Fibroblast of lung (primary cell): ENCODE data around the gene DCAF10. TPM values are rescaled to one million over a fixed set of nuclear protein-coding genes. Genes with fewer than 3 reads are reported as not detected.

ENCODE experiments used
- DNase-seq, 2 donors: peaks; one replicate each; pipeline versions ENCODE4 v3.0.0 to v3.0.0-alpha.2; 2010; ENCODE audit warnings: low read depth in 2 of 2
- H2AFZ ChIP-seq: 2 replicates; pipeline ENCODE4 v1.5.1; 2012; ENCODE audit warnings: low read length, control low read depth, inconsistent platforms
- H3K27ac ChIP-seq: 2 replicates; pipeline ENCODE4 v1.5.1; 2011; ENCODE audit warnings: low read length, control low read depth; ENCODE audit not compliant: insufficient read depth
- H3K27me3 ChIP-seq: 2 replicates; pipeline ENCODE4 v1.5.1; 2011; ENCODE audit warnings: mild to moderate bottlenecking, low read length; ENCODE audit not compliant: control insufficient read depth, insufficient read depth
- H3K36me3 ChIP-seq: 2 replicates; pipeline ENCODE4 v1.5.1; 2011; ENCODE audit warnings: low read length; ENCODE audit not compliant: control insufficient read depth, insufficient read depth
- H3K4me1 ChIP-seq: 2 replicates; pipeline ENCODE4 v1.5.1; 2011; ENCODE audit warnings: low read length; ENCODE audit not compliant: control insufficient read depth, insufficient read depth; ENCODE audit errors: extremely low read depth
- H3K4me2 ChIP-seq: 2 replicates; pipeline ENCODE4 v1.5.1; 2011; ENCODE audit warnings: low read length, control low read depth; ENCODE audit not compliant: insufficient read depth; ENCODE audit errors: extremely low read depth
- H3K4me3 ChIP-seq, 4 experiments: fragments of 200-600 bp in 1 of 4; sonication (generic) in 1 of 4; replicated peaks in 1 of 4; 2 replicates each; pipeline ENCODE4 v1.5.1; 2011 to 2016; ENCODE audit warnings: low read length in 4 of 4, low read depth in 3 of 4, mild to moderate bottlenecking in 3 of 4, control low read depth in 2 of 4, inconsistent platforms in 1 of 4, mixed read lengths in 1 of 4; ENCODE audit not compliant: insufficient read depth in 1 of 4; ENCODE audit errors: control extremely low read depth in 1 of 4
- H3K79me2 ChIP-seq: 2 replicates; pipeline ENCODE4 v1.5.1; 2012; ENCODE audit warnings: mild to moderate bottlenecking, low read length, inconsistent platforms; ENCODE audit not compliant: control insufficient read depth, insufficient read depth
- H3K9ac ChIP-seq: 2 replicates; pipeline ENCODE4 v1.5.1; 2011; ENCODE audit warnings: mild to moderate bottlenecking, low read length, control low read depth; ENCODE audit not compliant: insufficient read depth
- H3K9me3 ChIP-seq: 2 replicates; pipeline ENCODE4 v1.5.1; 2012; ENCODE audit warnings: low read depth, low read length; ENCODE audit not compliant: control insufficient read depth, insufficient read depth
- H4K20me1 ChIP-seq: 2 replicates; pipeline ENCODE4 v1.5.1; 2011; ENCODE audit warnings: low read length; ENCODE audit not compliant: control insufficient read depth, insufficient read depth; ENCODE audit errors: extremely low read depth
- CTCF ChIP-seq, 2 donors: IDR thresholded peaks in 1 of 2; conservative IDR thresholded peaks in 1 of 2; 1 replicate in 1 of 2; 2 replicates in 1 of 2; pipeline ENCODE4 v1.5.1; 2011 to 2012; ENCODE audit warnings: low read length in 2 of 2, control low read depth in 1 of 2, inconsistent platforms in 1 of 2, low read depth in 1 of 2, mild to moderate bottlenecking in 1 of 2
- EZH2 ChIP-seq: IDR thresholded peaks from 2 replicates; pipeline ENCODE4 v1.5.1; 2012; ENCODE audit warnings: low read length, control low read depth, mild to moderate bottlenecking; ENCODE audit errors: missing control alignments
- polyA plus RNA-seq, 2 donors: library from polyadenylated mRNA; depleted of rRNA in 1 of 2; stranded (reverse) in 1 of 2; unstranded in 1 of 2; fragments of >200 nt; gene quantifications; 2 replicates each; pipeline ENCODE4 v1.2.1, GENCODE V29; 2011 to 2012; ENCODE audit warnings: missing spikeins in 1 of 2
- total RNA-seq: library from RNA; depleted of rRNA; stranded (reverse); fragments of >200 nt; gene quantifications from 2 replicates; pipeline ENCODE4 v1.2.1, GENCODE V29; 2014

The DCAF10 gene
- total and polyA plus RNA-seq, 2 donors (not counting 1 experiment from before 2014, with no cell fraction given) = 26.6 to 33.5 TPM

GRCh38 chr9:37856551-37856950, 56.0 kb downstream of the DCAF10 start:
- Histone ChIP-seq H3K9me3 (no peaks in the 10 kb centered on the region), H3K27me3 (no peaks in the 10 kb centered on the region), H3K4me3 (no peak overlapping the region), H4K20me1 (no peaks in the 10 kb centered on the region), H3K4me2 (no peak overlapping the region), H3K36me3 (peaks cover 6% of the 10 kb centered on the region), H3K27ac (no peak overlapping the region), H3K9ac (no peak overlapping the region), H2AFZ (no peak overlapping the region), H3K4me1 (no peaks in the 10 kb centered on the region), H3K79me2 (no peaks in the 10 kb centered on the region)
- DNase-seq = no peak
- TF ChIP-seq EZH2 = no peak
- no peak for TF ChIP-seq CTCF (conservative IDR thresholded peaks at IDR 0.05 in 1 of 2, IDR thresholded peaks at IDR 0.05 in 1 of 2; ENCODE audit: low read depth in 1 of 2, low read length in 2 of 2)

- H3K4me1 ChIP-seq = no peaks in the 10 kb centered on the region
- H3K4me2 ChIP-seq = no peak overlapping the region
- H3K9me3 ChIP-seq = no peaks in the 10 kb centered on the region
- TF ChIP-seq CTCF (conservative IDR thresholded peaks at IDR 0.05 in 1 of 2, IDR thresholded peaks at IDR 0.05 in 1 of 2; ENCODE audit: low read depth in 1 of 2, low read length in 2 of 2) (peak in 1 of 2 donors; percentile 37), EZH2 (no peak)
- DNase-seq = peak in 1 of 2 donors; percentile 37
- no peak overlapping the region for H2AFZ ChIP-seq
- no peaks in the 10 kb centered on the region for H4K20me1 ChIP-seq
- no peaks in the 10 kb centered on the region for H3K27me3 ChIP-seq
- no peaks in the 10 kb centered on the region for H3K79me2 ChIP-seq
- no peak overlapping the region for H3K4me3 ChIP-seq
- H3K36me3 ChIP-seq = peaks cover 9% of the 10 kb centered on the region
- no peak overlapping the region for H3K9ac ChIP-seq
- no peak overlapping the region for H3K27ac ChIP-seq
These were observed 58.4 kb downstream of the DCAF10 start for GRCh38 chr9:37859043-37859442.

GRCh38 chr9:37862530-37862929, 61.9 kb downstream of the DCAF10 start:
- Histone ChIP-seq H3K27me3 (no peaks in the 10 kb centered on the region), H3K4me2 (no peak overlapping the region), H3K9ac (no peak overlapping the region), H4K20me1 (no peaks in the 10 kb centered on the region), H3K9me3 (no peaks in the 10 kb centered on the region), H2AFZ (no peak overlapping the region), H3K4me3 (no peak overlapping the region), H3K4me1 (no peaks in the 10 kb centered on the region), H3K27ac (no peak overlapping the region), H3K79me2 (no peaks in the 10 kb centered on the region), H3K36me3 (peaks cover 9% of the 10 kb centered on the region)
- no peak for DNase-seq
- no peak for TF ChIP-seq CTCF (conservative IDR thresholded peaks at IDR 0.05 in 1 of 2, IDR thresholded peaks at IDR 0.05 in 1 of 2; ENCODE audit: low read depth in 1 of 2, low read length in 2 of 2)
- TF ChIP-seq EZH2 = no peak
